ENCODE measurements around the gene IL34.

IL34 gene

DNA sequence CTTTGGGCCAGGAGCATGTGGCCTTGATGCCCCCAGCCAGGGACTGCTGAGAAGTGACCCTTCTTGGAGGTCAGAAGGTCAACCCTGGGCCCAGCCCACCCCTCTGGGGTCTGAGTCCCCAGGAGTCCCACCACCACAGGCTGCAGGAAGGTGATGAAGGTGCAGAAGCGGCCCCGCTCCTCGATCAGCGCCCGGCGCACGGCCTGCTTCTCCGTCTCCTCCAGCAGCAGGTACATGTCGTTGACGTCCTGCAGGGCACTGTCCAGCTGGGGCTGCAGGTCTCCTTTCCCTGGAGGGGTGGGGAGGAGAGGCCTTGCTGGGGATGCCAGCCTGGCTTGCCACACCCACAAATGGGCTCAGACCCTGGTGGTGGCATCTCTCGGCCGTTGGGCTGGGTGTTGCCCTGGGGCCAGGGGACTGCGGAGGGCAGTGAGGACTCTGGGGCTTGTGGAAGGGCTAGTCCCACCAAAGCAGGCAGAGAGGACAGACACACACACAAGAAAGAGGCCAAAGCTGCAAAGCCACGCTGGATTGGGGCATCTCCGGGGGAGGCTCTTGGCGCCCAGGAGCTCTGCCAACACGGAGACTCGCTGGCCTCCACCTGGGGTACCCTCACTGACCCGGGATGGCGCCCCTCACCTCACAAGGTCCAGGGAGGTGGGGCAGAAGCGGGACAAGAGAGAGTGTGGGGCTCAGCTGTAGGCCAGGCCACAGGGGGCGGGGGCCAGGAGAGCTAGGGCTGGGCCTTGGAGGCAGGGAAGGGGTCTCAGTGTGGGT lies 31.9 kb downstream of the IL34 start:
- Mint-ChIP-seq H3K27me3 (no peaks in the 10 kb centered on the region), H3K27ac (peak overlapping the region; percentile 62), H3K4me3 (no peak overlapping the region), H3K36me3 (no peaks in the 10 kb centered on the region), H3K9me3 (no peaks in the 10 kb centered on the region), H3K4me1 (no peaks in the 10 kb centered on the region)

- peak overlapping the region; percentile 62 for H3K27ac Mint-ChIP-seq
- no peaks in the 10 kb centered on the region for H3K9me3 Mint-ChIP-seq
- no peak overlapping the region for H3K4me3 Mint-ChIP-seq
- H3K4me1 Mint-ChIP-seq: no peaks in the 10 kb centered on the region
- no peaks in the 10 kb centered on the region for H3K36me3 Mint-ChIP-seq
- H3K27me3 Mint-ChIP-seq: no peaks in the 10 kb centered on the region
These were observed 32.7 kb downstream of the IL34 start for GRCh38 chr16:70678898-70679670.

- H3K27me3 Mint-ChIP-seq: peaks cover 1% of the 10 kb centered on the region
- no peaks in the 10 kb centered on the region for H3K9me3 Mint-ChIP-seq
- no peak overlapping the region for H3K4me3 Mint-ChIP-seq
- H3K27ac Mint-ChIP-seq: no peak overlapping the region
- H3K4me1 Mint-ChIP-seq: no peaks in the 10 kb centered on the region
- H3K36me3 Mint-ChIP-seq: no peaks in the 10 kb centered on the region
These were observed 33.5 kb downstream of the IL34 start for GRCh38 chr16:70679671-70680494.

GRCh38 chr16:70680495-70681381 lies 34.4 kb downstream of the IL34 start:
- H3K36me3 Mint-ChIP-seq: no peaks in the 10 kb centered on the region
- H3K27ac Mint-ChIP-seq: no peak overlapping the region
- no peak overlapping the region for H3K4me3 Mint-ChIP-seq
- H3K9me3 Mint-ChIP-seq: no peaks in the 10 kb centered on the region
- peaks cover 1% of the 10 kb centered on the region for H3K27me3 Mint-ChIP-seq
- H3K4me1 Mint-ChIP-seq: no peaks in the 10 kb centered on the region

DNA sequence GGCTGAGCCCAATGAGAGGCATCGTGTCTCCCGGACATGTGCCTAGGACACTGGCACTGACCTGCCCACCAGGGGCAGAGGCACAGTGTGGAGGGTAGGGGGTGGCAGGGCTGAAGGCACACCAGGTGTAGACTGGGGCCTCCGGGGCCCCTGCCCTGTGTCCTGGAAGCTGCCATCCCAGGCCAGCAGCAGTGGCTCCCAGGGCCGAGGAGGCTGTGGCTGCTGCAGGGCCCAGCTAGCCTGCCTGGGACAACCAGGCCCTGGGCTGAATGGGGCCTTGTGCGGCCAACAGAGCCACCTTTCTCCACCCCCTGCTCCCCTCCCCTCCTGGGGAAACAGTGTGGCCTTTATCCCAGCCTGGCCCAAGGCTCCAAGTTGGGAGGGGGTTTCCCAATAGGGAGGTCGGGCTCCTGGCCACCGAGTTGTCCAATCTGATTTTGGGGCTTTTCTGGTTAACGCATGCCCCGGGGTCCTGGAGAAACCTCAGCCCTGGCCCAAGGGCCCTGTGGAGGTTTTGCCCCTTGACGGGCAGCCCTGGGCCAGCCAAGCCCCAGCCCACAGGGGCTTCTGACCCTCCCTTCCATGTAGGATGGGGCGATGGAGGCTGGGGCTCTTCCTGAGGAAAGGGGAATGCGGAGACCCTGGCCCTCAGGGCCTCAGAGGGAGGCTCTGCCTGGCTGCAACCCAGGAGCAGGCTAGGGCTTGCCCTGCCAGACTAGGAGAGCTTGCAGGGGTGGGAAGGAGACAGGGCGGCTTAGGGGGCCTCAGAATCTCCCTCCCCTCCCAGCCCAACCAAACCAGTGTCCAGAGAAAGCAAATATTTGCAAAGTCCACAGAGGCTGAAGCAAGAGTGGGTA lies 35.3 kb downstream of the IL34 start:
- Mint-ChIP-seq H3K27ac (no peak overlapping the region), H3K4me3 (no peak overlapping the region), H3K9me3 (no peaks in the 10 kb centered on the region), H3K36me3 (no peaks in the 10 kb centered on the region), H3K4me1 (no peaks in the 10 kb centered on the region), H3K27me3 (peaks cover 1% of the 10 kb centered on the region)

- H3K27ac Mint-ChIP-seq: no peak overlapping the region
- no peaks in the 10 kb centered on the region for H3K4me1 Mint-ChIP-seq
- peaks cover 1% of the 10 kb centered on the region for H3K27me3 Mint-ChIP-seq
- H3K36me3 Mint-ChIP-seq: peaks cover 1% of the 10 kb centered on the region
- no peaks in the 10 kb centered on the region for H3K9me3 Mint-ChIP-seq
- H3K4me3 Mint-ChIP-seq: no peak overlapping the region
These were observed 36.1 kb downstream of the IL34 start for GRCh38 chr16:70682239-70683145.

DNA sequence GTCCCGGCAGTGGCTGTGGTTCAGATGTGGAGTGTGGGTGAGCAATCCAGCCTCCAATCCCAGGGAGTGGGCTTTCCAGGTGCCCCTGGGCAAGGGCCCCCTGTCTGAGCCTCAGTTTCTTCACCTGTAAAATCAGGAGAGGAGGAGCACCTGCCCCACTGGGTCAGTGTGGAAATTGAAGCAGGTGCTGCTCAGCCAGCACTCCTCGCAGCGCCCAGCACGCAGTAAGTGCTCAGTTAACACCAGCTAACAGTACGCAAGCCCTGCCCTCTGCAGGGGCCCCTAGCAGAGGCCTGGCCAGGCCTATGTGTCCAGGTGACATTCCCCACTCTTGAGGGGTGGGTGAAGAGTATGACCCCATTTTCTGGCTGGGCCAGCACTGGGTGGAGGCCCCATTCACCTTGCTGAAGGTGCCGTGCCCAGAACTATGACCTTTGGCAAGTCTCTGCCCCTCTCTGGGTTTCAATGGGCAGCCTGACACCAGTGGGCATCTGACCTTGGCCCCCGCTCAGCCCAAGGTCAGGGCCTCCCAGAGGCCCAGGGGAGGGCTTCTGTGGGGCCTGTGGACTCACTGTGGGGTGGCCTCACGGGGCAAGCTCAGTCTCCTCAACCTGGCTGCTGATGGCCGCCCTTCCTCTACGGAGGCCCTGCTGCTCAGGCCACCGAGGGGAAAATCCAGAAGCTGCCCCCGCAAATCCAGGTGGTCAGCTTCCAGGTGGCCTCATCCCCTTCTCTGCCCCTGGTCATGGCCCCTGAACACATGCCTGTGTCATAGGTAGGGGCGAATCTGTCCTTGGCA lies 37.0 kb downstream of the IL34 start:
- no peak overlapping the region for H3K4me3 Mint-ChIP-seq
- H3K9me3 Mint-ChIP-seq: no peaks in the 10 kb centered on the region
- peaks cover 1% of the 10 kb centered on the region for H3K27me3 Mint-ChIP-seq
- H3K36me3 Mint-ChIP-seq: peaks cover 1% of the 10 kb centered on the region
- no peaks in the 10 kb centered on the region for H3K4me1 Mint-ChIP-seq
- no peak overlapping the region for H3K27ac Mint-ChIP-seq

GRCh38 chr16:70684146-70685060 lies 38.0 kb downstream of the IL34 start:
- H3K9me3 Mint-ChIP-seq: no peaks in the 10 kb centered on the region
- H3K4me1 Mint-ChIP-seq: no peaks in the 10 kb centered on the region
- H3K4me3 Mint-ChIP-seq: peak overlapping the region; percentile 73
- H3K27me3 Mint-ChIP-seq: peaks cover 1% of the 10 kb centered on the region
- H3K27ac Mint-ChIP-seq: no peak overlapping the region
- H3K36me3 Mint-ChIP-seq: peaks cover 1% of the 10 kb centered on the region

DNA sequence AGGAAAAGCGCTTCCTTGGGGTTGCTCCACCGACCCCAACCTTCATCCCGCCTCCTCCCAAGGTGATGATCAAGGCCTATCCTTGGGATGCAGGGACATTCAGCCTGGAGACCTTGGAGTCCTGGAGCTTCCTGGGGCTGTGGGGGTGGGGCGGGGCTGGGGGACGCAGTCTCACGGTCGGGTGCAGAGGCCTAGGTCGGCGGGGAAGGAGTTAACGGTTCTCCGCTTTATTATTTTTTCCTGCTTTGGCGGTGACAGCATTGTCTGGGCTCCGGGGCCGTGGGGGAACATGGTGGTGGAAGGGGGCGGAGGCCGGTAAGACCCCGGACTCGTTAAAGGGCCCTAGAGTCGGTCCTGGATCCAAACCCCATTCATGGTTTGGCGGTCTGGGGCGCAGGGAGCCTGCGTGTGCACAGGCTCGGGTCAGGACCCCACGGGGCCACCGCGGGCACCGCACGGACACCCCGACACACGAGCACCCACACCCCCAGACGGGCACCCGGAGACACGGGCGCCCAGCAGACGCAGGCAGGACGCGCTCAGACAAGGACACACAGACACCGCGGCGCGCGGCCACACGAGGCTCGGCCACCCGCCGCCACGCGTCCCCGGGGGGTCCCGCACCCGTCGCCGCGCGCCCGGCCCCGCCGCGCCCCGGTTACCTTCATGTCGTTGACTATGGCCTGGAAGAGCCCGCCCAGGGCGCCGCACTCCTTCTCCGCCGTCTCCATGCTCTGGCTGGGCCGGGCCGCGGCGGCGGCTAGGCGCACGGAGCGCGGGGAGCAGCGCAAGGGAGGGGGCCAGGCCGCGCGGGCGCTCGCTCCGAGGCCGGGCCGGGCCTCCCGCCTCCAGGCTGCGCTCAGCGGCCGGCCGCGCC lies 38.9 kb downstream of the IL34 start:
- H3K4me3 Mint-ChIP-seq: peak overlapping the region; percentile 73
- H3K27me3 Mint-ChIP-seq: peaks cover 1% of the 10 kb centered on the region
- no peaks in the 10 kb centered on the region for H3K9me3 Mint-ChIP-seq
- H3K27ac Mint-ChIP-seq: no peak overlapping the region
- H3K4me1 Mint-ChIP-seq: no peaks in the 10 kb centered on the region
- H3K36me3 Mint-ChIP-seq: peaks cover 1% of the 10 kb centered on the region

DNA sequence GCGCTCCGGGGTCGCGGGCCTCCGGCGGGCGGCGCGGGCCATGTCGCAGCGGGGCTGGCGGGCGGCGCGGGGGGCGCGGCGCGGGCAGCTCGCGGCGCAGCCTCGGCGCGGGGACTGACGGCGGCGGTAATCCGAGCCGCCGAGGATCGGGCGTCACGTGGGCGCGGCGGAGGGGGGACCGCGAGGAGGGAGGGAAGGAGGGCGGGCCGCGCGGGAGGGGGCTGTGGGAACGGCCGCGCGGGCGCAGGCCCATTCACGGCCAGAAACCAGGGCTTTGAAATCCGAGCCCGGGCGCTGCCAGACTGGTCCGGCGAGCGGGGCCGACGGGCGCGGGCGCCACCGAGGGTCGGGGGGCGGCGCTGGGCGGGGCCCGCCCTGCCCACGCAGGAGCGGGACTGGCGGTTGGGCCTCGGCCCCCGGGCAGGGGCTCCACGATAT lies 39.6 kb downstream of the IL34 start, which contains the start of gene MTSS2:
TSS of gene MTSS2 (minus strand) at position 116 of the 438 bp plus-strand sequence. CDS start 262 bp downstream, outside the sequence.
- no peak within 1 kb of the TSS for H3K27ac Mint-ChIP-seq
- H3K9me3 Mint-ChIP-seq: no peaks in the 10 kb centered on the region
- peak within 1 kb of the TSS; percentile 73 for H3K4me3 Mint-ChIP-seq
- H3K27me3 Mint-ChIP-seq: peaks cover 1% of the 10 kb centered on the region
- no peaks in the 10 kb centered on the region for H3K4me1 Mint-ChIP-seq
- H3K36me3 Mint-ChIP-seq: peaks cover 1% of the 10 kb centered on the region
